GM18861 (cell line): ENCODE measurements around the gene RIC8B.
"Not testable (repeated sequence)": the region's sequence is repeated elsewhere in the genome, so short reads cannot be mapped to it uniquely, and the experiment has no call there.

Experiments used
- ATAC-seq: cut with Tn5 transposase; IDR thresholded peaks from one replicate; pipeline ENCODE4 v1.9.1; 2021; ENCODE audit not compliant: unreplicated experiment

Gene RIC8B

GRCh38 chr12:106897981-106898901 is 123.8 kb downstream of the RIC8B start:
- no peak for ATAC-seq

DNA sequence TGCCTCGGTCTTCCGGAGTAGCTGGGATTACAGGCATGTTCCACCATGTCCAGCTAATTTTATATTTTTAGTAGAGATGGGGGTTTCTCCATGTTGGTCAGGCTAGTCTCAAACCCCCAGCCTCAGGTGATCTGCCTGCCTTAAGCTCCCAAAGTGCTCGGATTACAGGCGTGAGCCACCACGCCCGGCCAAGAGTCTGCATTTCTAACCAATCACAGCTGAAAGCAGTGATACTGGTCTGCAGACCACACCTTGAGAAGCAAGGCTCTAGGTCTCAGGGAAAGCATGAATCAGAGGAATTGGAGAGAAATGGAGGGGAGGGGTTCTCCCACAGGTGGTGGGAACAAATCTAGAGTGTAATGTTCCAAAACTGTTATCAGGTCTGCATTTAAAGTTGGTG is 126.1 kb downstream of the RIC8B start:
- no peak for ATAC-seq

DNA sequence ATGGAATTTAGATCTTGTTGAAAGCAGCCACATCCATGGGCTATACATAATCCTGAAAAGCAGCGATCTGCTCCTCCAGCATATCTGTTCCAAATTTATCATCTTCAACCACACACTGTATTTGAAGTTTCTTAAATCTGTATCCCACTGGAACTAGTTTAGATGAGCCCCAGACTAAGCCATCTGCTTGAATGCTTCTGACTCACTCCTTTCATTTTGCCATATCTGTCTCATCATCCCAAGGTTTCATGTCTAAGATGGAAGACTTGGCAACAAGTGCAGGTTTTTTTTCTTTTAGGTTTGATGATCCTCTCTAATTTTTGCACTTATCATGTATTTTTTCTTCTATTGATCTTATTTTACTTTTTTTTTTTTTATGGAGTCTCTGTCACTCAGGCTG is 126.8 kb downstream of the RIC8B start:
- ATAC-seq, result no peak

- no peak for ATAC-seq
Observed at GRCh38 chr12:106902053-106902452, 127.6 kb downstream of the RIC8B start.

- ATAC-seq, result peak; percentile 62
Observed at GRCh38 chr12:106903241-106903945, 128.9 kb downstream of the RIC8B start.

DNA sequence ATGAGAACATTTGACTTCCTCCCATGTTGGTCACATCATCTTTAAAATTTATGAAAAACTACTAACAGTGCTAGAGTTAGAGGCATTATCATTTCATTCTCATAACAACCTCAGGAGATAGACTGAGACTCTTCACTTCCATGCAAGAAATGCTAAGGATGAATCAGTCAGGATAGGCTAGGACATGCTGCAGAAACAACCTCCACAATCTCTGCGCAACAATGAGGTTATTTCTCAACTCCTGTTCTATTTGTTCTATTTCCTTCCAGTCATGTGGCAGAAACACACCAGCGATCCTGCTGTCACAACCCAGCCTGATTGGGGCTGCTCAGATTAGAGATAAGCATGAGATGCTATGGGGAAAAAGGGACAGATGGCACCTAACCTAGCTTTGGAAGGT is 132.2 kb downstream of the RIC8B start:
- ATAC-seq, result no peak

DNA sequence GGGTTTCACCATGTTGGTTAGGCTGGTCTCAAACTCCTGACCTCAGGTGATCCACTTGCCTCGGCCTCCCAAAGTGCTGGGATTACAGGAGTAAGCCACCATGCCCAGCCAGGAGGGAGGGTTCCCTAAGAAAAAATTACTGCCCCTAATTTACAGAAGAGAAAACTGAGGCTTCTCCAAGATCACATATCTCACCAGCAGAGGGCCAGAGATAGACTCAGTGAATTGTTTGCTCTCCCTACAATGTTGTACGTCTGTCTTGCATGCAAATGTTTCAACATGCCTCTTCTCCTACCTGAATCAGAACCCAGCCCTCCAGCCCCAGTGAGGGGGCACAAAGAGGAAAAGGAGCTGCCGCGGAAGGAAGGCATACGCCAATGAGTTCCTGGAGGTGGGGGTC is 132.9 kb downstream of the RIC8B start:
- ATAC-seq, result no peak

GRCh38 chr12:106907846-106908245 is 133.4 kb downstream of the RIC8B start:
- ATAC-seq, result no peak

GRCh38 chr12:106908561-106908960 is 134.1 kb downstream of the RIC8B start:
- no peak for ATAC-seq

- ATAC-seq, result peak; percentile 68
Observed at GRCh38 chr12:106910202-106910601, 135.7 kb downstream of the RIC8B start.

- ATAC-seq, result no peak
Observed at GRCh38 chr12:106911581-106911980, 137.1 kb downstream of the RIC8B start.

DNA sequence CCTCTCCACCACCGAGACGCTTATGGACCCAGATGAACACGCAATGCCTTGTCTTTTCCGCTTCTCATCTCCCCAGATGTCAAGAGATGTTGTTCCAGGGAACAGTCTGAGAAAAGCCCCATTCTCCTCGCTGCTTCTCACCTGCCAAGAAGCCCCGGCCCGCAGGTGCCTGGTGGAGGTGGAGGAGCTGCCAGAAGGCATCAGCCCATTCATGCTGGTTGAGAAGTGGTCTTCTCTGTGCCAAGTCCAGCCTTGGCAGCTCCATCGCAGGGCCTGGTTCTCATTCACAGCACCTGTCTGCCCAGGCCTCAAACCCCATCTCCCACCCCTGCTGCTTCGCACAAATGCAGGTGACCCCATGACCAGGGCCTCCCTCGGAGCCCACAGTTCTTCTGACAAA is 139.0 kb downstream of the RIC8B start:
- ATAC-seq, result no peak

DNA sequence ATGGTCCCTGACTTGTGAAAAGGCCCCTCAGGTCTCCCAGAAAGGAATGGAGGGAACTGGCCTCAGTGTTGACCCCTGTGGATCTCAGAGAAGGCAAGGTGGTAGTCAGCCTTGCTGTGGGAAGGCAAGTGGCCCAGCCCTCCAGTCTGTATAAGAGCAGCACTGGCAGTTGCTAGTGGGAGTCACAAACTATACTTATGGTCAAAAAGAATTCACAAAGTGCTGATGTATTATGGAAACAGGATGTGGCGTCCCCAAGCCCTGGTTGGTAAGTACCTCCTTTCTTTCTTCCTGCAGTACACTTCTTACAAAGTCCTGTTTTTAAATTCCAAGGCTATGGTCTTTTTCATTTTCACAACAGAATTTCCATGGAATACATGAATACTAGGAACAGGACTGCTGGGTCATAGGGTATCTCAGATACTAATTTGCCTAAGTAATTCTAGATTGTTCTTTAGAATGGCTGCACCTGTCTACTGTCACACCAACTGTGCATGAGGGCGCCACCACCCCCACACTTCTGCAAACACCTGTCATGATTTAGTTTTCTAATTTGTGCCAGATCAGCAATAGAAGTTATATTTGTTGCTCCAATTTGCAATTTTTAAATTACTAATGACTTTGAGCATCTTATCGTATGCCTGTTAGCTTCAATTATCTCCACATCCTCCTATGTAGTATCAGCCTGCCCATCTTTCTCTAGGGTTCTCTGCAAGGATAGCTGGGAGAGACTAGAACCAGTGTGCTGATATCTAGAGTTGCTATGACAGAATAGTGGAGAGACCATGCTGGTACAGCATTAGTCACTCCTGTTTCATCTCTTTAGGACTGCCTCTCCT is 140.5 kb downstream of the RIC8B start:
- ATAC-seq, result peak; percentile 64

DNA sequence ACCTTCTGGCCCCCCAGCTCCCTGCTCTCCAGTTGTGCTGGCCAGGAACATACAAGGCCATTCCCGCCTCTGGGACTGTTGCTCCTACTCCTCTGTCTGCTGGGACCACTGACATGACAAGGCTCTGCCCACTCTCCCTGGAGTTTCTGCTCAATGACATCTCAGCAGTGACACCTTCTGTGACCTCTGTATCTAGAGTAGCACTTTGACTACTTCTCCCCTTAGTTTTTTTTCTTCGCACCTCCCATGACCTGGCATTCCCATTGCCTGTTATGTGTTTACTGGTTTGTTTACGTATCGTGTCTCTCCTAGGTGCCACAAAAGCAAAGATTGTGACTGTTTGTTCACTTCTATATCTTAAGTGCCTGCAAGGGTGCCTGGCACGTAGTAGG is 141.1 kb downstream of the RIC8B start:
- no peak for ATAC-seq

GRCh38 chr12:106917503-106917902 is 143.0 kb downstream of the RIC8B start:
- no peak for ATAC-seq

DNA sequence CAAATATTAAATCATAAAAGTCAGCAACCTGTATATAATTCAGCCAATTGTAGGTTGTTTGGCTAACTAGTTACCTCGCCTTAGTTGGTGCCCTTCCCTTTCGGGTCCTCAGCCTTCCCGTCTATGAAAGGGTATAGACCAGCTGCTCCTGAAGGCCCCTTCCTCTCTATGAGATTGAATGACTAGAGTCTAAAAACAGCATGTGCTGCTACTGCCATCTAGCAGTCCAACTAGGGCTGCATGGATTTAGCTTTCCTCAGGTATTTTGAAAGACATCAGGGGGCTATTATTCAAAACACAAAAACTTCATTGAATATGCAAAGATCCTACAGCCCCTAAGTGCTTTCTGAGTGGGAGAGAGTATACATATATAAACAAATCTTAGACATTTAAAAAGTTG is 144.3 kb downstream of the RIC8B start:
- ATAC-seq, result no peak

- ATAC-seq, result no peak
Observed at GRCh38 chr12:106919910-106920544, 145.5 kb downstream of the RIC8B start.

DNA sequence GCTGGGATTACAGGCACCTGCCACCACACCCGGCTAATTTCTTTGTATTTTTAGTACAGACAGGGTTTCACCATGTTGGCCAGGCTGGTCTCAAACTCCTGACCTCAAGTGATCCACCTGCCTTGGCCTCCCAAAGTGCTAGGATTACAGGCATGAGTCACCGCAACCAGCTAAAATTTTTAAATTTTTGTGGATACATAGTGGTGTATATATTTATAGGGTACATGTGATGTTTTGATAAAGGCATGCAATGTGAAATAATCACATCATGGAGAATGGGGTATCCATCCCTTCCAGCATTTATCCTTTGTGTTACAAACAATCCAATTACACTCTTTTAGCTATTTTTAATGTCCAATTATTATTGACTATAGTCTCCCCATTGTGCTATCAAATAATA is 147.5 kb downstream of the RIC8B start:
- ATAC-seq, result not testable (repeated sequence)

DNA sequence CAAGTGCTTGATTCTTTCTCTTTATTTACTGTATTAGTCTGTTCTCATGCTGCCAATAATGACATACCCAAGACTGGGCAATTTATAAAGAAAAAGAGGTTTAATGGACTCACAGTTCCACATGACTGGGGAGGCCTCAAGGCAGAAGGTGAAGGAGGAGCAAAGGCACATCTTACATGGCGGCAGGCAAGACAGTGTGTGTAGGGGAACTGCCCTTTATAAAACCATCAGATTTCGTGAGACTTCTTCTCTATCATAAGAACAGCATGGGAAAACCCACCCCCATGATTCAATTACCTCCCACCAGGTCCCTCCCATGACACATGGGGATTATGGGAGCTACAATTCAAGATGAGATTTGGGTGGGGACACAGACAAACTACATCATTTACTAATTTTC is 149.1 kb downstream of the RIC8B start:
- not testable (repeated sequence) for ATAC-seq

GRCh38 chr12:106924268-106924861 is 149.9 kb downstream of the RIC8B start:
- ATAC-seq, result no peak
